Uterus (tissue), 4 donors: ENCODE results near the gene PALS1. TPM values are rescaled to one million over a fixed set of nuclear protein-coding genes. Genes with fewer than 3 reads are reported as not detected.

Experiments used
- DNase-seq, 2 donors: peaks; one replicate each; pipeline ENCODE4 v3.0.0-alpha.2; 2019 to 2020
- H3K27ac ChIP-seq, 2 donors: fragments of 200-600 bp; sonication (generic); 1 replicate in 1 of 2; 2 replicates in 1 of 2; pipeline ENCODE4 v1.5.1; 2016 to 2018
- H3K27me3 ChIP-seq, 2 donors: fragments of 200-600 bp; sonication (generic); one replicate each; pipeline ENCODE4 v1.5.1; 2018 to 2019; ENCODE audit warnings: control low read depth in 1 of 2
- H3K36me3 ChIP-seq, 2 donors: fragments of 200-600 bp; sonication (generic); one replicate each; pipeline ENCODE4 v1.5.1; 2019; ENCODE audit warnings: control low read depth in 1 of 2
- H3K4me1 ChIP-seq, 2 donors: fragments of 200-600 bp; sonication (generic); one replicate each; pipeline ENCODE4 v1.5.1; 2018 to 2019; ENCODE audit warnings: control low read depth in 1 of 2
- H3K4me3 ChIP-seq, 2 donors: fragments of 200-600 bp; sonication (generic); 1 replicate in 1 of 2; 2 replicates in 1 of 2; pipeline ENCODE4 v1.5.1; 2018 to 2019; ENCODE audit warnings: mild to moderate bottlenecking in 1 of 2
- H3K9me3 ChIP-seq, 2 donors: fragments of 200-600 bp; sonication (generic); one replicate each; pipeline ENCODE4 v1.5.1; 2019; ENCODE audit warnings: control low read depth in 1 of 2
- POLR2A ChIP-seq, 2 donors: fragments of 450-650 bp; IDR thresholded peaks; one replicate each; pipeline ENCODE4 v1.6.1; 2016; ENCODE audit warnings: antibody characterized with exemption in 2 of 2, mild to moderate bottlenecking in 1 of 2, moderate library complexity in 1 of 2
- intact Hi-C: fragments of 100-400 bp; cut with DNase I; formaldehyde crosslinking; loops from one replicate; pipeline ENCODE4 v1.15.1; 2023; ENCODE audit warnings: low total_unique reads
- total RNA-seq, 4 donors: library from RNA; depleted of rRNA in 3 of 4; stranded (reverse); fragments of >200 nt in 3 of 4; gene quantifications; one replicate each; pipeline versions ENCODE4 v1.1.0 to v1.2.4, GENCODE V29; 2014 to 2023
- TF ChIP-seq, protein P1 (sequence below), 4 experiments: fragments of 200-600 bp in 2 of 4; fragments of 450-650 bp in 2 of 4; sonication (generic) in 2 of 4; IDR thresholded peaks; one replicate each; pipeline ENCODE4 v1.5.1; 2016 to 2019; ENCODE audit warnings: antibody characterized with exemption in 4 of 4, mild to moderate bottlenecking in 2 of 4, moderate library complexity in 1 of 4
- donor health status: DM: yes; HTN: yes; CAD: no.

Gene PALS1
- total RNA-seq, 4 donors from 2014 or later = 12.1 to 46.6 (median 21.6) TPM

DNA sequence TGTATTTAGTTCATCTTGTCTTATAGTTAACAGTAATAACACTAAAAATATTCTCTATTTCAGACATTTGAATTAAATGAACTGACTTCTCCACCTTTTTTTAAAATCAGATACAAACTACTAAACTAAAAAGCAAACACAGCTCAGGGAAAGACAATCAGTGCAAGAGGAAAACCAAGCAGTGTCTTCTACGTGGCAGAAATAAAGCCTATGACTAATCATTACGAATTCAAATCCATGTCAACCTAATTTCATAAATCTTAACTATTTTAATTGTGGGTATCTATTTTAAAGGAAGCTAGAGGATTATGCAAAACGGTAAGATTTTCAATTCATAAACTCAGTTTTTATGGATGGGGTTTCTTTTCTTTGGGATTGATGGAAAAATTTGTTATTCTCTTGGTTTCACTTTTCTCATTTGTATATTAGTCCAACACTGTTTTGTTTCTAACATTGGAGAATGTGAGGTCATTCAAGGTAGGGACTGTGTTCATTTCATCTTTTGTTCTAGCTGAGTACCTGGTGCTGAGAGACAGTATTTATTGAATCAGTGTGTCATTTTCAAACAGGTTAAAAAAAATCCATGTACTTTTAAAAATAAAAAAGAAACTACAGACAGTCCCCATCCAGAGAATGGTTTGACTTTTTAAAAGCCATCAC, 12.8 kb upstream of the PALS1 start:
- no peak for DNase-seq
- no peaks in the 10 kb centered on the region for H3K4me1 ChIP-seq
- no peaks in the 10 kb centered on the region for H3K27me3 ChIP-seq
- intact Hi-C loops = no loop called here
- no peaks in the 10 kb centered on the region for H3K9me3 ChIP-seq
- no peak for TF ChIP-seq POLR2A (IDR thresholded peaks at IDR 0.05)
- H3K4me3 ChIP-seq = no peak overlapping the region
- H3K36me3 ChIP-seq = no peaks in the 10 kb centered on the region
- peak overlapping the region in 1 of 2 donors; percentile 27 for H3K27ac ChIP-seq

- TF ChIP-seq, protein P1, sequence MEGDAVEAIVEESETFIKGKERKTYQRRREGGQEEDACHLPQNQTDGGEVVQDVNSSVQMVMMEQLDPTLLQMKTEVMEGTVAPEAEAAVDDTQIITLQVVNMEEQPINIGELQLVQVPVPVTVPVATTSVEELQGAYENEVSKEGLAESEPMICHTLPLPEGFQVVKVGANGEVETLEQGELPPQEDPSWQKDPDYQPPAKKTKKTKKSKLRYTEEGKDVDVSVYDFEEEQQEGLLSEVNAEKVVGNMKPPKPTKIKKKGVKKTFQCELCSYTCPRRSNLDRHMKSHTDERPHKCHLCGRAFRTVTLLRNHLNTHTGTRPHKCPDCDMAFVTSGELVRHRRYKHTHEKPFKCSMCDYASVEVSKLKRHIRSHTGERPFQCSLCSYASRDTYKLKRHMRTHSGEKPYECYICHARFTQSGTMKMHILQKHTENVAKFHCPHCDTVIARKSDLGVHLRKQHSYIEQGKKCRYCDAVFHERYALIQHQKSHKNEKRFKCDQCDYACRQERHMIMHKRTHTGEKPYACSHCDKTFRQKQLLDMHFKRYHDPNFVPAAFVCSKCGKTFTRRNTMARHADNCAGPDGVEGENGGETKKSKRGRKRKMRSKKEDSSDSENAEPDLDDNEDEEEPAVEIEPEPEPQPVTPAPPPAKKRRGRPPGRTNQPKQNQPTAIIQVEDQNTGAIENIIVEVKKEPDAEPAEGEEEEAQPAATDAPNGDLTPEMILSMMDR (IDR thresholded peaks at IDR 0.05) = no peak
- TF ChIP-seq POLR2A (IDR thresholded peaks at IDR 0.05) = no peak
- Histone ChIP-seq H3K9me3 (no peaks in the 10 kb centered on the region), H3K4me1 (no peaks in the 10 kb centered on the region), H3K27me3 (no peaks in the 10 kb centered on the region), H3K36me3 (no peaks in the 10 kb centered on the region), H3K4me3 (no peak overlapping the region), H3K27ac (no peak overlapping the region)
- intact Hi-C loops = no loop called here
- no peak for DNase-seq
Observed at GRCh38 chr14:67232066-67232465, 9.2 kb upstream of the PALS1 start.

- Histone ChIP-seq H3K27ac (no peak overlapping the region), H3K9me3 (no peaks in the 10 kb centered on the region), H3K27me3 (no peaks in the 10 kb centered on the region), H3K4me3 (no peak overlapping the region), H3K4me1 (no peaks in the 10 kb centered on the region), H3K36me3 (no peaks in the 10 kb centered on the region)
- DNase-seq = no peak
- intact Hi-C loops = no loop called here
- no peak for TF ChIP-seq POLR2A (IDR thresholded peaks at IDR 0.05)
- TF ChIP-seq, protein P1 (IDR thresholded peaks at IDR 0.05) = no peak
Observed at GRCh38 chr14:67232621-67233020, 8.6 kb upstream of the PALS1 start.

GRCh38 chr14:67237591-67237990, 3.6 kb upstream of the PALS1 start:
- Histone ChIP-seq H3K4me3 (no peak overlapping the region), H3K27me3 (no peaks in the 10 kb centered on the region), H3K36me3 (no peaks in the 10 kb centered on the region), H3K4me1 (peaks cover 0 to 6% of the 10 kb centered on the region in 2 donors), H3K9me3 (no peaks in the 10 kb centered on the region), H3K27ac (no peak overlapping the region)
- intact Hi-C loops = no loop called here
- no peak for DNase-seq
- TF ChIP-seq POLR2A (IDR thresholded peaks at IDR 0.05) = no peak
- TF ChIP-seq, protein P1 (IDR thresholded peaks at IDR 0.05) = no peak

GRCh38 chr14:67239582-67239981, 1.7 kb upstream of the PALS1 start:
- no peak for TF ChIP-seq POLR2A (IDR thresholded peaks at IDR 0.05)
- TF ChIP-seq, protein P1 (IDR thresholded peaks at IDR 0.05) = no peak
- no peaks in the 10 kb centered on the region for H3K27me3 ChIP-seq
- H3K36me3 ChIP-seq = no peaks in the 10 kb centered on the region
- intact Hi-C loops = no loop called here
- peaks cover 0 to 6% of the 10 kb centered on the region in 2 donors for H3K4me1 ChIP-seq
- DNase-seq = no peak
- no peak overlapping the region for H3K27ac ChIP-seq
- no peak overlapping the region for H3K4me3 ChIP-seq
- no peaks in the 10 kb centered on the region for H3K9me3 ChIP-seq
